Measurements from ENCODE around the gene DCTPP1. TPM values are rescaled to one million over a fixed set of nuclear protein-coding genes. Genes with fewer than 3 reads are reported as not detected.

Gene DCTPP1
- total RNA-seq, 2 donors from 2014 or later = 80.9 to 153 TPM

- Histone ChIP-seq H3K27me3 (no peaks in the 10 kb centered on the region), H3K9me3 (no peaks in the 10 kb centered on the region), H3K4me1 (peaks cover 13% of the 10 kb centered on the region), H3K36me3 (no peaks in the 10 kb centered on the region), H3K9ac (ENCODE audit: low read depth in 2 of 2, low read length in 2 of 2) (peak overlapping the region; percentile 48 to 87), H3K4me3 (peak overlapping the region; percentile 68), H3K27ac (peak overlapping the region; percentile 92)
- intact Hi-C loops (cut with DNase I) = loop anchor here (5.0 kb wide), 1 partner anchor 81 kb away; the partner anchor contains the start of gene ZNF768
- no peak for TF ChIP-seq CTCF (IDR thresholded peaks at IDR 0.05)
- no peak for DNase-seq
These were observed 16.4 kb upstream of the DCTPP1 start for GRCh38 chr16:30446203-30446595.

GRCh38 chr16:30445408-30446202, 15.8 kb upstream of the DCTPP1 start, which contains the start of gene SEPHS2:
Gene SEPHS2 (minus strand): TSS chr16:30445874. CDS start chr16:30445727, 147 bp downstream.
- TF ChIP-seq CTCF (IDR thresholded peaks at IDR 0.05) = peak; percentile 33
- intact Hi-C loops (cut with DNase I) = loop anchor here (5.0 kb wide), 1 partner anchor 82 kb away; the partner anchor contains the start of gene ZNF768

GRCh38 chr16:30445149-30445407, 15.2 kb upstream of the DCTPP1 start:
- no peaks in the 10 kb centered on the region for H3K9me3 ChIP-seq
- intact Hi-C loops (cut with DNase I) = loop anchor here (5.0 kb wide), 1 partner anchor 82 kb away; the partner anchor contains the start of gene ZNF768
- H3K9ac ChIP-seq (ENCODE audit: low read depth in 2 of 2, low read length in 2 of 2) = peak overlapping the region; percentile 87 to 92
- H3K4me3 ChIP-seq = peak overlapping the region; percentile 68
- H3K27me3 ChIP-seq = no peaks in the 10 kb centered on the region
- peaks cover 13% of the 10 kb centered on the region for H3K4me1 ChIP-seq
- TF ChIP-seq CTCF (IDR thresholded peaks at IDR 0.05) = no peak
- H3K27ac ChIP-seq = peak overlapping the region; percentile 92
- H3K36me3 ChIP-seq = no peaks in the 10 kb centered on the region
- DNase-seq = no peak

More at GRCh38 chr16:30445408-30446202, 15.8 kb upstream of the DCTPP1 start, which contains the start of gene SEPHS2:
- H3K36me3 ChIP-seq = no peaks in the 10 kb centered on the region
- peak within 1 kb of the TSS; percentile 92 for H3K27ac ChIP-seq
- H3K4me3 ChIP-seq = peak within 1 kb of the TSS; percentile 68
- no peaks in the 10 kb centered on the region for H3K9me3 ChIP-seq
- DNase-seq = peak; percentile 100
- H3K9ac ChIP-seq (ENCODE audit: low read depth in 2 of 2, low read length in 2 of 2) = peak within 1 kb of the TSS; percentile 87 to 92
- H3K4me1 ChIP-seq = peaks cover 13% of the 10 kb centered on the region
- H3K27me3 ChIP-seq = no peaks in the 10 kb centered on the region

- peak overlapping the region; percentile 68 for H3K4me3 ChIP-seq
- peaks cover 13% of the 10 kb centered on the region for H3K4me1 ChIP-seq
- intact Hi-C loops (cut with DNase I) = loop anchor here (5.0 kb wide), 1 partner anchor 83 kb away; the partner anchor contains the start of gene ZNF768
- H3K9me3 ChIP-seq = no peaks in the 10 kb centered on the region
- no peak for TF ChIP-seq CTCF (IDR thresholded peaks at IDR 0.05)
- no peaks in the 10 kb centered on the region for H3K36me3 ChIP-seq
- DNase-seq = no peak
- peak overlapping the region; percentile 87 to 92 for H3K9ac ChIP-seq (ENCODE audit: low read depth in 2 of 2, low read length in 2 of 2)
- H3K27ac ChIP-seq = peak overlapping the region; percentile 92
- no peaks in the 10 kb centered on the region for H3K27me3 ChIP-seq
These were observed 14.7 kb upstream of the DCTPP1 start for GRCh38 chr16:30444231-30445148.

DNA sequence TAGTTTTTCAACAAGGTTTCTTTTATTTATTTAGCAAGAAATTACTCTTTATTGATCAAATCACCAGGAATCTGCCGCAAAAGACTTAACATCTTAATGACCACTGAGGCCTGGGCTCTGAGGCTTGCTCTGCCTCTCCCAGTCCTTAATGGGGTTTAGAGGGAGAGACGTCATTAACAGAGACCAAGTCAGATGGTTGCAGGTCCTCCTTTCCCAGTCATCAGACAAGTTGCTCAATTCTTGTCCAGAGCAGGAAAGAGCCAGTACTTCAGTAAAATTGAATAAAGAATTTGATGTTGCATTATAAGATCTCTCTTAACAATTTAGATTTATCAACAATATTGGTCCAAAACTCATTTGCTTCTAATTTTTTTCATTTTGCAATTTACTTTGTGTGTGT, 13.8 kb upstream of the DCTPP1 start:
- DNase-seq = no peak
- Histone ChIP-seq H3K27ac (no peak overlapping the region), H3K9me3 (no peaks in the 10 kb centered on the region), H3K36me3 (no peaks in the 10 kb centered on the region), H3K27me3 (no peaks in the 10 kb centered on the region), H3K4me3 (no peak overlapping the region), H3K4me1 (peaks cover 13% of the 10 kb centered on the region), H3K9ac (ENCODE audit: low read depth in 2 of 2, low read length in 2 of 2) (no peak overlapping the region)
- TF ChIP-seq CTCF (IDR thresholded peaks at IDR 0.05) = no peak
- intact Hi-C loops (cut with DNase I) = no loop called here

Data from colonic mucosa (tissue), 4 donors.